Measurements from ENCODE around the gene NAA20.

Gene NAA20, protein sequence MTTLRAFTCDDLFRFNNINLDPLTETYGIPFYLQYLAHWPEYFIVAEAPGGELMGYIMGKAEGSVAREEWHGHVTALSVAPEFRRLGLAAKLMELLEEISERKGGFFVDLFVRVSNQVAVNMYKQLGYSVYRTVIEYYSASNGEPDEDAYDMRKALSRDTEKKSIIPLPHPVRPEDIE

GRCh38 chr20:20017001-20017843 is at the start of gene NAA20:
NAA20 (plus strand) TSS chr20:20017362; CDS start chr20:20017397, 35 bp downstream.
- peak; percentile 85 for DNase-seq

GRCh38 chr20:19967445-19967844 is 49.7 kb upstream of the NAA20 start:
- no peak for DNase-seq

- no peak for DNase-seq
Measured at GRCh38 chr20:19968028-19968427, 49.1 kb upstream of the NAA20 start.

- DNase-seq, result no peak
Measured at GRCh38 chr20:19968466-19969073, 48.6 kb upstream of the NAA20 start.

DNA sequence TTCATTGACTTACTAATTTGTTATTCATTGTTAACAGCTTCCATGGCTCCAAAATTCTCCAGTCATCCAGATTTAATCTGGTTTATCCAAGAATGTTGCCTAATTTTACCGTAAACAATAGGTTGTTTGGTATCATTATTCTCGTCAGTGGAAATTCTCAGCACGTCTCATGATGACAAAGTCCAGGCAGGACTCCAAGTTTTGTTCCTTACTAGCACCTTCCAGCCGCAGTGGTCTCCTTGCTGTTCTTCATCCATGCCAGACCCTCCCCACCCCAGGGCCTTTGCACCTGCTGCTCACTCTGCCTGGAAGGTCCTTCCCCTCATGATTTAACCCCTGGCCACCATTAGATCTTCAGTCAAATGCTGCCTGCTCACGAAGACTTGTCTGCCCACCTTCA is 48.1 kb upstream of the NAA20 start:
- DNase-seq, result no peak

- no peak for DNase-seq
Measured at GRCh38 chr20:19969507-19970255, 47.5 kb upstream of the NAA20 start.

DNA sequence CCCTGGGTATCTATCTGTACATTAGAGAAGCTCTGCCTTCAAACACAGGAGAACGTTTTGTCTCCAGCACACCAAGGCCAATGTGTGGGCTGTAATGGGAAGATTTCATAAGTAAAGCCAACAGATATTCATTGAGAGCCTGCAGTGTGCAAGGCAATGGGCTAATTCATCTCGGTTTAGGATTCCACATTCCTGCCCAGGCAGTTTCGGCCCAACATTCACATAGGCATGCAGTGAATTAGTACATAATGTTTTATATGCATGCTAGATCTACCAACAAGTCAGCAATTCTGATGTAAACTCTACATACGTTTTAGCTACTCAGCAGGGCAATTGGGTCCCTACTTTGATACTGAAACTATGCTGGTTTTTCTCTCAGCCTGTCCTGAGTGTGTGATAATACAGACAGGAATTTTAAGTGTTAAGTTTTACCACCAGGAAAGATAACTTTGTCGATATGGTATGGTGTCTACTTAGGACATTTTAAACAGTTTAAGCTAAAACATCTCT is 46.9 kb upstream of the NAA20 start:
- no peak for DNase-seq

- DNase-seq, result no peak
Measured at GRCh38 chr20:19971116-19971515, 46.0 kb upstream of the NAA20 start.

GRCh38 chr20:19973961-19974629 is 43.1 kb upstream of the NAA20 start:
- DNase-seq, result no peak

DNA sequence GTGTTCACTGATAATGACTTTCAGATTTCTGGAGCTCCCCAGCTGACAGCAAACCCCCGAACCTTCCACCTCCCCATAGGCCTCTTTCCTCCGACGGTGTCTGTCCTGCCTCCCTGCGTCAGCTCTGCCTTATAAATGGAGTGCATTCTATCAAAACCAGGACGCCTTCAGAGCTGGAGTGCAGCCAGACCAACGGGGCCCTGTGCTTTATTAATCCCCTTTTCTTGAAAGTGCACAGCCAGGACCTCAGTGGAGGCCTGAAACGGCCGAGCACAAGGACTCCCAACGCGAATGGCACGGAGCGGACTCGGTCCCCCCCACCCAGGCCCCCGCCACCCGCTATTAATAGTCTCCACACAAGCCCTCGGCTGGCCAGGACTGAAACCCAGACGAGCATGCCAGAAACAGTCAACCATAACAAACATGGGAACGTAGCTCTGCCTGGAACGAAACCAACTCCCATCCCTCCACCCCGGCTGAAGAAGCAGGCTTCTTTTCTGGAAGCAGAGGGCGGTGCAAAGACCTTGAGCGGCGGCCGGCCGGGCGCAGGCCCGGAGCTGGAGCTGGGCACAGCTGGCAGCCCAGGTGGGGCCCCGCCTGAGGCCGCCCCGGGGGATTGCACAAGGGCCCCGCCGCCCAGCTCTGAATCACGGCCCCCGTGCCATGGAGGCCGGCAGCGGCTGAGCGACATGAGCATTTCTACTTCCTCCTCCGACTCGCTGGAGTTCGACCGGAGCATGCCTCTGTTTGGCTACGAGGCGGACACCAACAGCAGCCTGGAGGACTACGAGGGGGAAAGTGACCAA is 42.3 kb upstream of the NAA20 start:
- DNase-seq, result peak; percentile 74

DNA sequence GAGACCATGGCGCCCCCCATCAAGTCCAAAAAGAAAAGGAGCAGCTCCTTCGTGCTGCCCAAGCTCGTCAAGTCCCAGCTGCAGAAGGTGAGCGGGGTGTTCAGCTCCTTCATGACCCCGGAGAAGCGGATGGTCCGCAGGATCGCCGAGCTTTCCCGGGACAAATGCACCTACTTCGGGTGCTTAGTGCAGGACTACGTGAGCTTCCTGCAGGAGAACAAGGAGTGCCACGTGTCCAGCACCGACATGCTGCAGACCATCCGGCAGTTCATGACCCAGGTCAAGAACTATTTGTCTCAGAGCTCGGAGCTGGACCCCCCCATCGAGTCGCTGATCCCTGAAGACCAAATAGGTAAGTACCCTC is 41.7 kb upstream of the NAA20 start:
- no peak for DNase-seq

DNA sequence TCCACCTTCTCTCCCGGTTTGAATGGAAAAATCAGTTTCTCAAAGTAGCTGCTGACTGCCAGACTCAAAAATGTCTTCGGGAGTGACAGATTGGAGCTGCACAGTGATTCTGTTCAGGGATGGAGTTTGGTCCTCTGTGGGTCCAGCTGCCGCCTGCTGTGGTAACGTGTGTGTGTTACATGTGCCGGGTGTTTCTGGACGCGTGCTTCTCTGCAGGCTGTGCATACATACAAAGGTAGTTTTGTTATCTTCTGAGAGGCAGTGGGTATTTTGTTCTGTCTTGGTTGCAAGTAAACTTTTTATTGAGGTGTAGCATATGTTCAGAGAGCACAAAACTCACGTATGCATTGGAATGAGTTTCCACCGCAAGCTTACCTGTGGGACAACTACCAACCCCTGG is 41.3 kb upstream of the NAA20 start:
- peak; percentile 42 for DNase-seq

- no peak for DNase-seq
Measured at GRCh38 chr20:19976595-19977372, 40.4 kb upstream of the NAA20 start.

DNA sequence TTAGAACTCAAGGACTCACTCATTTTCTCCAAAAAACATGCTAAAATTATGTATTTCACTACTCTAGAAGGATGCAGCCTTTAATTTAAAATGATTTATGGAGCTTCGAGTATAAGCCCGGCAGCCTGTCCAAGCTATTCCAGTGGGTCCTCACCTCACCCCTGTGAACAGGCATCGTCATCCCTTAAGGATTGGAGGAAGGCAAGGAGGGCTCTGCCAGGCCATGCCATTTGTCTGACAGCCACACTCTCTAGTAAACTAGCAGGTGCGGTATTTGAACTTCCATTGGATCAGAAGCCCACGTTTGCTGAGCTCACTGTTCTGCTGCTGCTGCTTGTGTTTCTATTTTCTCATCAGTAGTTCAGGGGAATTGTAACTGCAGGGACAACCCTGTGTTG is 39.8 kb upstream of the NAA20 start:
- DNase-seq, result no peak

DNA sequence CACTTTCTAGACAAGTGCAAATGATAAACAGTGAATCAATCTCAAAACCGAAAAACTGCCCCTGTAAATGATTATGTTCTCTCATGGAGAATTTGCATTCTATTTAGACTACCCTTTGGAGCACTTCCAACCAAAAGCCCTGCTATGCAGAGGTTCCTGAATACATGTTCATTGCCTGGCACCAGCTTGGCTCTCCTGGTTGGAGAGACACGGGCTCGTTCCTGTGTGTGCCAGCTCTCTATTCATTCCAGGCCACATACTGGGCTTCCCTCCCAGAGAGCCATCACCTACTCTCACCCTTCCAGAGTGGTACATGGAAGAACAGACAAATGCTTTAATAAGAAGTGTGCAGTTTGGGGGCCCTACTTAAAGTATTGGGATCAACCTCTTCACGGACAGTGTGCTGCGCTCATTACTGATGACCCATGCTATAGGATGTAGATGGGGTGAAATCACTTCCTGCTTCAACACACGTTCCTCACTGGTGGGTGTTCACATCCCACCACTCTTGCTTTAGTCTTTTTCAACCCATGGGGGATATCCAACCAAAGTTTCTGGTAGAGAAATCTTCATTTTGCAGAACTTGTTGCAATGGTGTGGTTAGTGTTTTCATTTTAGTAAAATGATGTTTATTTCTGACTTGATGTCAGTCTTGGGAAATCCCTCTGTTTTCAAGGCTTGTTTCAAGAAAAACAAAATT is 38.5 kb upstream of the NAA20 start:
- DNase-seq, result no peak

DNA sequence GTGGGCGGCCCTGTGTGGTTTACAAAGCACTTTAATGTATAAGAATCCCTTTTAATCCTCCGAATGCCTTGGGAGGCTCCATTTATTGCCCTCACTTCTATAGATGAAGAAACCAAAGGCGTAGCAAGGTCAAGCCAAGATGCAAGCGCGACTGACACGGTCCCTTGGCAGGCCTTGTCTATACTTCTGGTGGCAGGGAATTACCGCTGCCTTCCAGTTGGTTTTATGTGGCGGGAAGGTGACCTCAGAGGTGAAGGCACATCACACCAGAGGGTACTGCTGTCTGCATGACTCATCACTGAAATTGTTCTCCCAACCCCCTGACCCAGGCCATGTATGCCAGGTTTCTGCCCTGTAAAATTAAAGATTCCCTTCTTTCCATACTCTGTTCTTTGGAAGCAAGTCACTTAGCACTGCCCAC is 36.1 kb upstream of the NAA20 start:
- no peak for DNase-seq

GRCh38 chr20:19986419-19986818 is 30.7 kb upstream of the NAA20 start:
- no peak for DNase-seq

GRCh38 chr20:19987046-19987445 is 30.1 kb upstream of the NAA20 start:
- DNase-seq, result no peak

DNA sequence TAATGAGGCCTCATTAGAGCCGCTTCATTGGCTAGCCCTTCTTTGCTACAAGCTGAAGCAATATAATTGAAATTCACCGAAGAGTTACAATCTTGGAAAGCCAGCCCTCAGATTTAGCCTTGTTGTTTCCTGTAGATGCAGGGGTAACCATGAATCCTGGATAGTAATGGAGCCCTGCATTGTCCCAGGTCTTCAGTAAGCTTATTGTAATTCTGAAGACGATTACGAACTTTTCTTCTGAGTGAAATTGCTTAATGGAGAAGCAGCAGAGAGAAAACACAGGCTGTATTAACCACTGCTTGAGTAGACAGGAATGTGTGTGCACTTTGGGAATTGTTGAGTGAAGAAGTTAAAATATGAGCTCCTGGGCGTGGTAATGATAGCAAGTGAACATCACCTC is 26.3 kb upstream of the NAA20 start:
- DNase-seq, result no peak

DNA sequence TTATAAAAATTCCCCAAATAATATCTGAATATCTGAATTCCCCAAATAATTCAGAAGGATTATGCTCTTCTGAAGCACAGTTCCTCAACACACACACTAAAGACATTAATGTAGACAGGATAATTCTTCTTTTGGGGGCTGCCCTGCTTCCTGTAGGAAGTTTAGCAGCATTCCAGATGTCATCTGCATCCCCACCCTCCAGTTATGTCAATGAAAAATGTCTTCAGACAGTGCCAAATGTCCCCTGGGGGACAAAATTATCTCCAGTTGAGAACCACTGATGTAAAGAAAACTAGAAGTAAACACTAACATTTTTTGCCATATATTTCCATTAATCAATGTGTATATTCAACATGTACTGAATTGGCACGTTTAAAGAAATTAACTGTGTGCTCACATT is 25.9 kb upstream of the NAA20 start:
- no peak for DNase-seq
